Suprapubic skin (tissue), 3 donors: ENCODE measurements around the gene POP5.

Experiments
- CTCF ChIP-seq, 2 donors: fragments of 200-600 bp in 1 of 2; fragments of 450-650 bp in 1 of 2; sonication (generic) in 1 of 2; IDR thresholded peaks; one replicate each; pipeline ENCODE4 v1.5.1; 2016 to 2019; ENCODE audit warnings: antibody characterized with exemption in 2 of 2, mild to moderate bottlenecking in 1 of 2, moderate library complexity in 1 of 2
- POLR2A ChIP-seq, 2 donors: fragments of 450-650 bp; IDR thresholded peaks; one replicate each; pipeline ENCODE4 v1.6.1; 2017; ENCODE audit warnings: antibody characterized with exemption in 2 of 2, mild to moderate bottlenecking in 2 of 2, moderate library complexity in 2 of 2

GRCh38 chr12:120584343-120585149, 3.3 kb upstream of the POP5 start:
- TF ChIP-seq CTCF (IDR thresholded peaks at IDR 0.05) (peak in 1 of 2 donors; percentile 31), POLR2A (IDR thresholded peaks at IDR 0.05) (no peak)
